GOT3 (cell line): ENCODE data around the gene UBE2Q1.
"Not testable (repeated sequence)": the region's sequence is repeated elsewhere in the genome, so short reads cannot be mapped to it uniquely, and the experiment has no call there.

ENCODE experiments used
- DNase-seq: peaks from one replicate; lab custom pipeline; 2025; ENCODE audit warnings: mixed read lengths; lab: John Stamatoyannopoulos, UW

Gene UBE2Q1

GRCh38 chr1:154550657-154551056 lies 7.8 kb downstream of the UBE2Q1 start:
- no peak for DNase-seq

DNA sequence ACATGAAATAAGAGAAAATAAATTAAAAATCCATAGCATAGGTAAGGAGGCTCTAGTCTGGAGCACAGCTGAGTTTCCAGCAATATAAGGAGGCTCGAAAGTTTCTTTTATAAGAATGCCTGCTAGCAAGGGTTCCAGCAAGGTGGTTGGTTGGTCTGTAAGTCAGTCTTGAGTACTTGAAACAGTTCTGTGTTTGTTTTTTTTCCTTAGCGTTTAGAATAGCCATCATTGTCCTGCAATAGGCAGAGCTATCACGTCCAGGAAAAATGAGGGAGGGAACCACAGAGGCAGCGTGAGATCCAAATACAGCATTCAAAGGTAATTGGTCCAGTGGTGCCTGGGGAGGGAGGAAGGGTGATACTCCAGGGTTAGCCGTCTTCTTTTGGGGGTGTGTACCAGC lies 8.4 kb downstream of the UBE2Q1 start:
- DNase-seq, result no peak

- DNase-seq, result no peak
Observed at GRCh38 chr1:154549202-154549770, 9.2 kb downstream of the UBE2Q1 start.

- no peak for DNase-seq
Observed at GRCh38 chr1:154548028-154548427, 10.4 kb downstream of the UBE2Q1 start.

DNA sequence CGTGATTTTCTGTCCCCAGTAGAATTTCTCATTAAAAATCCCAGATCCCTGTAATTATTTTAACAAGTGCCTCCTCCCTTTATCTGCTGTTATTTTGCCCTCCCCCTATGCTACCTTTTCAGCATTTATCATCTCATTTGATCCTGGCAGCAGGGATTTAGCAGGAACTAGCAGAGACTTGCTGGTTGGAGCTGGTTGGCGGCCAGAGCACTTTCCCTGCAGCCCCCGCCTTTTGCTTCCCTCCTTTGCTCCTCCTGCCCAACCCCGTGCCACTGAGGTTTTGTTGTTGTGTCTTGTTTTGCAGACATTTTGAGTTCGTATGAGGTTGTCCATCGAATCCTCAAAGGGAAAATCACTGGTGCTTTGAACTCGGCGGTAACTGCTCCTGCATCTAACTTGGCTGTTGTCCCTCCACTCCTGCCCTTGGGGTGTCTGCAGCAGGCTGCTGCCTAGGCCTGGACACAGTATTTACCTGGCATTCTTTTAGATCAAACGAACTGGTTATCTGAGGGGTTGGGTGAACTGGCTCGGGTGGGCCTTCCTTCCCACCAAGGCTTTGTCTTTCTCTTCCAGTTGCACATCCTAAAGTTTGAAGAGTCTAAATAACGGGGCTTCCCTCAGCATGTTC lies 11.2 kb downstream of the UBE2Q1 start:
- no peak for DNase-seq

GRCh38 chr1:154546264-154547063 lies 12.0 kb downstream of the UBE2Q1 start:
- no peak for DNase-seq

DNA sequence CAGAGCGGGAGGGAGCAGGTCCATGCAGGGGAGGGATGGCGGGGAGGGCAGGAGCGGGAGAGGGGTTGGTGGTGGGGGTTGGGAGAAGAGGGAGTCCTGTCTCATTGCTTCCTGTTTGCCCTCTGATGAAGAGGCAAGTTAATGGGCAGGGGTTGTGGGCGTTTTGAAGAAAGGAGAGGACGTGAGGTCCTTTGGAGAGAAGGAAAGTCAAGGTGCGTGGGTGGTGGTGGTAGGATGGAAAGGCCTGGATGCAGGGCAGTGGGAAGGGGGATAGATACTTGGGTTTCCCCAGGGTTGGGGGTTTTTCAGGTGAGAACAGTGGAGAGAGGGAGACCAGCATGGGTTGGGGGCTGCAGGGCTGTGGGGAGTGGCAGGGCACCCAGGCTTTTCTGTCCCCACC lies 17.2 kb downstream of the UBE2Q1 start:
- no peak for DNase-seq

DNA sequence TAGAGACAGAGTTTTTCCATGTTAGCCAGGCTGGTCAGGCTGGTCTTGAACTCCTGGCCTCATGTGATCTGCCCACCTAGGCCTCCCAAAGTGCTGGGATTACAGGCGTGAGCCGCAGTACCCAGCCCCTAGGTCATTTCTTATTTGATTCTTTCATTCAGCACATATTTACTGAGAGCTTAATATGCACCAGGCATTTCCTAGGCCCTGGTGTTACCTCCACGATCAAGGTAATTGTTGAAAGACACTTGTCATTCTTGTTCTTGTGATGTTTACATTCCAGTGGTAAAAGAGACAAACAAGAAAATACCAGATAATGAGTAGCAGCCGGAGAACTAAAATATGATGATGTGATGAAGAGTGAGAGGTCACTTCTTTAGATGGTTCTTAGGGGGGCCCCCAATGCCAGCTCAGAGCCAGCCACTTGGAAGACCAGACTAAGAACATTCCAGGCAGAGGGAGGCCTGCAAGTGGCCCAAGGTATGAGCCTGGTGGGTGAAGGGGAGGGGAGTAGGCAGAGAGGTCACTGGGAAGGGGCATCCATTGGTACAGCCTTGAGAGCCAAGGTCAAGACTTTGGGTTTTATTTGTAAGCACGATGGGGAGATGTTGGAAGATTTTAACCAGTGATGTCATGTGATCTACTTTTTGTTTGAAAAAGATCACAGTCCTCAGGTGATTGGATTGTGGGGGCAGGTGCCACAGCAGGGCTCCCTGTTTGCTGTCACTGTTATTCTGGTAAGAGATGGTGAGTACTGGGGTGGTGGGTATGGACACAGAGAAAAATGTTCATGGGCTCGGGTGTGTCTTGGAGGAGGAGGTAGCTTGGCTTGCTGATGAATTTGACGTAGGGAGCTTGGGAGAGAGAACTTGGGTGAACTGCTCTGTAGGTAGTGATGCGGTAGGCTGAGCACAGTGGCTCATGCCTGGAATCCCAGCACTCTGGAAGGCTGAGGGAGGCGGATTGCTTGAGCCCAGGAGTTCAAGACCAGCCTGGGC lies 18.7 kb downstream of the UBE2Q1 start:
- DNase-seq, result no peak

DNA sequence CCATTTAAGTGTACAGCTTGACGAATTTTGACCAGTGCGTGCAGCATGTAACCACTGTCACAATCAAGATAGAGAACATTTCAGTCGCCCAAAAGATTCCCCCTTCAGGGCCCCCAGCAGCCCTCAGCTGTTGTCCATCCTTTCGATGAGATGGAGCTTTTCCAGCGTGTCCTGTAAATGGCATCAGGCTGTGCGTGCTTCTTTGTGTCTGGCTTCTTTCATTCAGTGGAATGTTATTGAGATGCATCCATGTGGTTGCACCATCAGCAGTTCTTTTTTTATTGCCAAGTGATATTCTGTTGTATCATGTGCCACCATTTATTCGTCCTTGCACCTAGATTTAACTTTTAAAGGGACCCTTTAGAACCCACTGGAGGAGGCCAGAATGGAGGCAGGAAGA lies 21.9 kb downstream of the UBE2Q1 start:
- DNase-seq, result no peak

GRCh38 chr1:154533952-154534844 lies 24.3 kb downstream of the UBE2Q1 start:
- DNase-seq, result no peak

DNA sequence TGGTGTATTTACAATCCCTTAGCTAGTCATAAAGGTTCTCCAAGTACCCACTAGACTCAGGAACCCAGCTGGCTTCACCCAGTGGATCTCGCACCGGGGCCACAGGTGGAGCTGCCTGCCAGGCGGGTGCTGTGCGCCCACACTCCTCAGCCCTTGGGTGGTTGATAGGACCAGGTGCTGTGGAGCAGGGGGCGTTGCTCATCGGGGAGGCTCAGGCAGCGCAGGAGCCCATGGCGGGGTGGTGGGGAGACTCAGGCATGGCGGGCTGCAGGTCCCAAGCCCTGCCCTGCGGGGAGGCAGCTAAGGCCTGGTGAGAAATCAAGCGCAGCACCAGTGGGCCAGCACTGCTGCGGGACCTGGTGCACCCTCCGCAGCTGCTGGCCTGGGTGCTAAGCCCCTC lies 26.5 kb downstream of the UBE2Q1 start:
- DNase-seq, result not testable (repeated sequence)

GRCh38 chr1:154529308-154529707 lies 29.2 kb downstream of the UBE2Q1 start:
- no peak for DNase-seq

- DNase-seq, result no peak
Observed at GRCh38 chr1:154527192-154527591, 31.3 kb downstream of the UBE2Q1 start.

DNA sequence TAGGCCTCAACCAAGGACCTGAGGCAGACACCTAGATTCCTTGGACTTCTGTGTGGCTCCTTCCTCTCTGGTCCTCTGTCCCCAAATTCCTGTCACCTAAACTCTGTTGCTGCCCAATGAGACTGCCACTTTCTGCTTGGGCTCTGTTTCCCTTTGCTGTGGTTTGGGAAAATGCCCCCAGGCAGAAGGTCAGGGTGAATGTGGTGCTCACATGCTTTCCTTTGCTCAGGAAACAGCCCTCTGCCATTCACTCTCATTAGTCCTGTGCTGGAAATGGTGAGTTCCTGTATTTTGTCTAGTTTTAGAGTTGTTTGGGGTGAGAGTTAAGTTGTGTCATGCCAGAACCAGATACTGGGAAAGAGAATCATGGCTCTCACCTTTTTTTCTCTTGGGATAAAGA lies 33.6 kb downstream of the UBE2Q1 start:
- no peak for DNase-seq

GRCh38 chr1:154521695-154522094 lies 36.8 kb downstream of the UBE2Q1 start:
- DNase-seq, result no peak

GRCh38 chr1:154520333-154520732 lies 38.1 kb downstream of the UBE2Q1 start:
- no peak for DNase-seq

DNA sequence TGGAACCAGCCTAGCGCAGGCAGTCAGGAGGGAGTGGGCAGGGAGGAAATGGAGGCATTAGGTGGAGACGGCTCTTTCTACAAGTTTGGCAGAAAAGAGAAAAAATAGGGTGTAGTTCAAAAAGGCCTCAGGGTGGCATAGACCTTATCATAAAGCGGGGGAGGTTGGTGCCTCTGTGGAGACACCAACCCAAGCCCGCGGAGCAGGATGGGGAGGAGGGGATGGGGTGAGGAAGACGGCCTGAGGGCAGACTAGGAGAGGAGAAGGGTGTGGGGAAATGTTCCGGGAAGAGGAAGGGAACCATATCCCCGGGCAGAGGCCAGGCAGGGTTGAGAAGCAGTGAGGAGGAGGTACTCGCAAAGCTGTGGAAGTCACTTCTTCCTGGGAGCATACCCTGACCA lies 38.9 kb downstream of the UBE2Q1 start:
- no peak for DNase-seq

DNA sequence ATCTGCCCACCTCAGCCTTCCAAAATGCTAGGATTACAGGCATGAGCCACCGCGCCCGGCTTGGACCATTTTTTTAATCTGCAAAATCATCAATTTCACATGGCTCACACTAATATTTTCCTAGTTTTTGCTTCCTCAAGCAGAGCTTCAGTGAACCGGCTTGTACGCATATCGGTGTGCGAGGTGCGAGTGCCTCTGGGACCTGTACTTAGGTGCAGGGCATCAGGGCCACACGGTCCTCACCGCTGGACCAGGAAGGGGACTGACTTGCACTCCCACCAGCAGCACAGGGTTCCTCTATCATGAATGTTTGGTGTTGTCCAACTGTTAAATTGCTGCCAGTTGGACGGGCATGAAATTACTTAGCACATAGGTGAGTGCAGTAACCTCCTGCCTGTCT lies 40.8 kb downstream of the UBE2Q1 start:
- DNase-seq, result no peak

GRCh38 chr1:154514066-154514553 lies 44.4 kb downstream of the UBE2Q1 start:
- DNase-seq, result no peak

DNA sequence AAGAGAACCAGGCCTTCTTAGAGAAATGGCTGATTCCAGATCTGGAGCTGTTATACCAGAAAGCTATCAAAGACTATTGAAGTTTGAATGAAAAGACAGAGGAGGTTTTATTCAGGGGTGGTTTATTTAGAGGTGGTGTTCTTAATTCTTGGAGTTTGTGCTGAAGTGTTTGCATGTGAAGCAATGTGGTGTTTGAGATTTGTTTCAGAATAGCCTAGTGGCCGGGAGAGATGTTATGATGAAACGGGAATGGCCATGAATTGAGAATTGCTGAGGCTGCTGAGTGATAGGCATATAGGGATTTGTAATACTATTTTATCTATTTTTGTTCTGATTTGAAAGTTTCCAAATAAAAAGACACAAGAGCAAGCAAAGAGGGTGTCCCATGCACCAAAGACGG lies 45.7 kb downstream of the UBE2Q1 start:
- DNase-seq, result no peak

DNA sequence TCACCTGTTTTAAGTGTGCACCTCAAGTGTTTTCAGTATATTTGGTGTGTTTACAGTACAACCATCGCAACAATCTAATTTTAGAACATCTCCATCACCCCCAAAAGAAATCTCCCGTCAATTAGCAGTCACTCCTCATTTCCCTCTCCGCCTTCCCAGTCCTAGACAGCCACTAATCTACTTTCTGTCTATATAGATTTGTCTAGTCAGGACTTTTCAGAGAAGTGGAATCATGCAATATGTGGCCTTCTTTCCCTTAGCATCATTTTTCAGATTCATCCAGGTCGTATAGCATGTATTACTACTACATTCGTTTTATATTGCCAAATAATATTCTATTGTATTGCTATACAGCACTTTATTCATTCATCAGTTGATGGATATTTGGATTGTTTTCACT lies 54.6 kb downstream of the UBE2Q1 start:
- no peak for DNase-seq
